ENCODE results near the gene PCDH15.

Gene PCDH15

GRCh38 chr10:54710918-54711317 lies 90.1 kb downstream of the PCDH15 start:
- no peak for FAIRE-seq
- no peak for DNase-seq (ENCODE audit: extremely low spot score, insufficient read length, low read depth)

- DNase-seq (ENCODE audit: extremely low spot score, insufficient read length, low read depth) (no peak), FAIRE-seq (no peak)
Observed at GRCh38 chr10:54708591-54708990, 92.4 kb downstream of the PCDH15 start.

GRCh38 chr10:54708021-54708420 lies 93.0 kb downstream of the PCDH15 start:
- DNase-seq (ENCODE audit: extremely low spot score, insufficient read length, low read depth) (no peak), FAIRE-seq (no peak)

- FAIRE-seq = no peak
- DNase-seq (ENCODE audit: extremely low spot score, insufficient read length, low read depth) = no peak
Observed at GRCh38 chr10:54702583-54703485, 98.2 kb downstream of the PCDH15 start.

- DNase-seq (ENCODE audit: extremely low spot score, insufficient read length, low read depth) (no peak), FAIRE-seq (no peak)
Observed at GRCh38 chr10:54691331-54691730, 109.7 kb downstream of the PCDH15 start.

- DNase-seq (ENCODE audit: extremely low spot score, insufficient read length, low read depth) (no peak), FAIRE-seq (no peak)
Observed at GRCh38 chr10:54682554-54682953, 118.5 kb downstream of the PCDH15 start.

GRCh38 chr10:54681136-54681535 lies 119.9 kb downstream of the PCDH15 start:
- FAIRE-seq (no peak), DNase-seq (ENCODE audit: extremely low spot score, insufficient read length, low read depth) (no peak)

GRCh38 chr10:54667136-54667535 lies 133.9 kb downstream of the PCDH15 start:
- DNase-seq (ENCODE audit: extremely low spot score, insufficient read length, low read depth) (no peak), FAIRE-seq (no peak)

- FAIRE-seq (no peak), DNase-seq (ENCODE audit: extremely low spot score, insufficient read length, low read depth) (no peak)
Observed at GRCh38 chr10:54666192-54666591, 134.8 kb downstream of the PCDH15 start.

- no peak for DNase-seq (ENCODE audit: extremely low spot score, insufficient read length, low read depth)
- no peak for FAIRE-seq
Observed at GRCh38 chr10:54665095-54665494, 135.9 kb downstream of the PCDH15 start.

- FAIRE-seq (no peak), DNase-seq (ENCODE audit: extremely low spot score, insufficient read length, low read depth) (no peak)
Observed at GRCh38 chr10:54660397-54660796, 140.6 kb downstream of the PCDH15 start.

- DNase-seq (ENCODE audit: extremely low spot score, insufficient read length, low read depth) = no peak
- no peak for FAIRE-seq
Observed at GRCh38 chr10:54656643-54657042, 144.4 kb downstream of the PCDH15 start.

GRCh38 chr10:54653518-54653917 lies 147.5 kb downstream of the PCDH15 start:
- FAIRE-seq (no peak), DNase-seq (ENCODE audit: extremely low spot score, insufficient read length, low read depth) (no peak)

- no peak for FAIRE-seq
- DNase-seq (ENCODE audit: extremely low spot score, insufficient read length, low read depth) = no peak
Observed at GRCh38 chr10:54650547-54650946, 150.5 kb downstream of the PCDH15 start.

GRCh38 chr10:54622017-54622416 lies 179.0 kb downstream of the PCDH15 start:
- FAIRE-seq = no peak

GRCh38 chr10:54620352-54620751 lies 180.7 kb downstream of the PCDH15 start:
- FAIRE-seq (no peak), DNase-seq (ENCODE audit: extremely low spot score, insufficient read length, low read depth) (no peak)

More at GRCh38 chr10:54622017-54622416, 179.0 kb downstream of the PCDH15 start:
- DNase-seq (ENCODE audit: extremely low spot score, insufficient read length, low read depth) = no peak

- FAIRE-seq (no peak), DNase-seq (ENCODE audit: extremely low spot score, insufficient read length, low read depth) (no peak)
Observed at GRCh38 chr10:54614072-54614471, 187.0 kb downstream of the PCDH15 start.

- FAIRE-seq (no peak), DNase-seq (ENCODE audit: extremely low spot score, insufficient read length, low read depth) (no peak)
Observed at GRCh38 chr10:54613162-54613561, 187.9 kb downstream of the PCDH15 start.

GRCh38 chr10:54609423-54609822 lies 191.6 kb downstream of the PCDH15 start:
- DNase-seq (ENCODE audit: extremely low spot score, insufficient read length, low read depth) (no peak), FAIRE-seq (no peak)

GRCh38 chr10:54607983-54608382 lies 193.0 kb downstream of the PCDH15 start:
- FAIRE-seq (no peak), DNase-seq (ENCODE audit: extremely low spot score, insufficient read length, low read depth) (no peak)

- DNase-seq (ENCODE audit: extremely low spot score, insufficient read length, low read depth) (no peak), FAIRE-seq (no peak)
Observed at GRCh38 chr10:54594289-54594688, 206.7 kb downstream of the PCDH15 start.

GRCh38 chr10:54587971-54588370 lies 213.1 kb downstream of the PCDH15 start:
- no peak for FAIRE-seq

More at GRCh38 chr10:54587971-54588370, 213.1 kb downstream of the PCDH15 start:
- no peak for DNase-seq (ENCODE audit: extremely low spot score, insufficient read length, low read depth)

Data from GM18507 (cell line).